HG03354 (cell line): Measurements from ENCODE around the gene TCF7.
"Not testable (repeated sequence)": the region's sequence is repeated elsewhere in the genome, so short reads cannot be mapped to it uniquely, and the experiment has no call there.

Experiments
- ATAC-seq: cut with Tn5 transposase; IDR thresholded peaks from one replicate; pipeline ENCODE4 v1.9.1; 2021; ENCODE audit warnings: mild to moderate bottlenecking; ENCODE audit not compliant: unreplicated experiment, poor library complexity, severe bottlenecking

TCF7 gene

DNA sequence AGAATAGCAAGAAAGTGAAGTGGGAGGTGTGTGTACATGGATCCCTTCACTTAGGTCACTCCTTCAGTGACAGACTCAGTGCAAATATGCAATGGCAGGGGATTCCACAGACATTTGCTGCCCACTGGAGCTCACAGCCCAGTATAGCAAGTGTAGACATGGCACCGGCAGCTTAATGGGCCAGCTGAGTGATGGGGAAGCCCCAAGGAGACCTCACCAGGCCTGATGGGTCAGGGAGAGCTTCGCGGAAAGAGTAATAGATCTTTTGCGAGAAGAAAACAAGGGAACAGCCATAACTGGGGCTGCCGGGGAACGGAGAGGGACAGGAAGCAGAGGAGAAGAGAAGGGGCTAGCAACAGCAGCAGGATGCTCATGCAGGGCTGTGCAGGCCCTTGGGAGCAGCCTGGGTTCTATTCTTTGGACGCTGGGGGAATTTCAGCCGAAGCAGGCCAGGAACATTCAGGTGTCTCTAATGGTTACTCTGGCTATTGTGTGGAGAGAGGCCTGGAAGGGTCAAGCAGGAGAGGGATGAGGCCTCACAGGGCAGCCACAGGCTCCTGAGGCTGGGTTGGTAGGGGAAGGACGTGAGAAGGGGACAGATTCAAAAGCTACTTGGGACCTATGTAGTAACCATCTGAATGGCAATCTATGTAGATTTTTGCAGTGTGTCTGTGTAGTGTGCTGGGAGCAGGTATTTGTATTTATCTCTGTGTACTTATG lies 27.0 kb downstream of the TCF7 start:
- no peak for ATAC-seq

- ATAC-seq = no peak
These were observed 27.6 kb downstream of the TCF7 start for GRCh38 chr5:134142052-134142451.

- no peak for ATAC-seq
These were observed 28.3 kb downstream of the TCF7 start for GRCh38 chr5:134142806-134143205.

DNA sequence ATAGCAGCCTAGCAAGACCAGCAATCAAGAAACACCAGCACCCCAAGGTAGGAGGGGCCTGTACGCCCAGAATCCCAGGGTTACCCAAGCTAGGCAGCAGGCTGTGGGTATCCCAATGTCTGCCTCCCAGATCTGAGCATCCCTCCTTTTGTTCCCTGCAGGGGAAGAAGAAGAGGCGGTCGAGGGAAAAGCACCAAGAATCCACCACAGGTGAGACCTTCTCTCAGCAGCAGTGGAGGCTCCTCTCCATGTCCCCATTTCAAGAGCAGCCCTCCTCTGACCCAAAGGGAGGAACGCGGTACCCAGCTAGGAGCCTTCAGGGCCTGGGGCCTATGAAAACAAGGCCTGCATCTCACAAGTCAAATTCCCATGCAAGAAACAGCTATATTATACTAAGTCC lies 28.9 kb downstream of the TCF7 start:
- ATAC-seq = no peak

- ATAC-seq = no peak
These were observed 29.8 kb downstream of the TCF7 start for GRCh38 chr5:134143944-134144941.

DNA sequence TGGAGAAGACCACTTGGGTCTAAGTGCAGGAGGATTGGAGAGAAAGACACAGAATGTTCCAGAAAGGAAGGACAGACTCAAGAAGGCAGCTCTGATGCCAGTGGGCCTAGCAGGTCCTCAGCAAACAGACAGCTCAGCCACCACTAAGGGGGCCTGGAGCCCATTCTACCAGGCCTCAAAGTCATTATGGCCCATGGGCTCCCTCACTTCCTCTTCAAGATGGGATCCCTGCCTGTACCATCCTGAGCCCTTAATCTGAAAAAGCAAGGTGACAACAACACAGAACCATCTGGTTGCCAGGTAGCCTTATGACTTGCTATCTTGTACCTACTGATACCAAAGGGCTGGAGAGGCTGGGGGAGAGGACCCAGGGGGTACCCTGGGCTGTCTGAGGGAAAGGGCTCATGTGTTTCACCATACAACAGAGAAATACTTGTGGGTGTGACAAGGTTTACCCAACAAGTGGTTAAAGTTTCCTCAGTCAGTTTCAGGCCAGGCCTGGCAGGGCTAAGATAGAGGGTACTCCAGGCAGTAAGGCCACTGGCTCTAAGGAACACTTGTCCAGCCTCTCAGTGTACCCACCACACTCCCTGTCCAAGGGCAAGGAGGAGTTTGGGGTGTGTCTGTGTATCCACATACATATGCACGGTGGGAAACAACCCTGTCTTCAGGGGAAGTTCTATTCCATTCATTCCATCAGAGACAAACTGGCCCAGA lies 30.7 kb downstream of the TCF7 start:
- no peak for ATAC-seq

GRCh38 chr5:134145779-134146581 lies 31.5 kb downstream of the TCF7 start:
- peak; percentile 73 for ATAC-seq

DNA sequence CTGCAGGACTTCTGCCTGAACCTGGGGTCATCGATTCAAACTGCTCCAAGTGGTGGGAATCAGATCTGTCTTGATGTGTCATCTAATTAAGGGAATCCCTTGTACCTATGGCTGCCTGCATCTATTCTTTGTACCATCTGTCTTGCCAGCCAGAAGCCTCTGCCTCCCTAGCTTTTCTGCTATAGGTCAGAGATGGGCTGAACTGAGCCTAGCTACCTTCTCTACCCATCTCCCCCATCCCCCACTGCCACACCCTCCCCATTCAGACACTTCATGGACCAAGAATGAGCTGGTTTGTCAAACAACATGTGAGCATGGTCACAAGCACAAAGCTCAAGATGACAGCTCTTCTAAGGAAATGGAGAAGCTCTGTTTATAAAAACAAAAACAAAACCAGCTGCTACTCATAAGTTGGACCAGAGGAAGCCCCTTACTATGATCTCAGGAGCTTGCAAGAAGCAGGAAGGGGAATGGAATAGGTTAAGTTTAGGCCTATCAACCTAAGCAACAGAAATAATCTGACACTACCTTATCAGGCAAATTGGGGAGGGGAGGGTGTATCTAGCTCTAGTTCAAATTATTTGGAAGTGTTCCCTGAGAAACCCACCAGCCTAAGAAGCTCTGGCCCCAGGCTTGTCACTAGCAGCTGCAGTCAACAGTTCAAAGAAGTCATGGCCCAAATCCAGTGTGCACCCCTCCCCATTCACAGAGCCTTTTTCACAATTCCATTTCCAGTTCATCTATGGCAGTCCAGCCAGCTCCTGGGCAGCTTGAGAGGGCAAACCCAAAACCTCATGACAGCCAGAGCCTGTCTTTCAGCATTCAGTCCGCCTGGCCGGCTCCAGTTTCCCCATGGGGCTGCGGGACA lies 32.4 kb downstream of the TCF7 start:
- no peak for ATAC-seq

GRCh38 chr5:134148316-134148715 lies 33.8 kb downstream of the TCF7 start:
- ATAC-seq = no peak

DNA sequence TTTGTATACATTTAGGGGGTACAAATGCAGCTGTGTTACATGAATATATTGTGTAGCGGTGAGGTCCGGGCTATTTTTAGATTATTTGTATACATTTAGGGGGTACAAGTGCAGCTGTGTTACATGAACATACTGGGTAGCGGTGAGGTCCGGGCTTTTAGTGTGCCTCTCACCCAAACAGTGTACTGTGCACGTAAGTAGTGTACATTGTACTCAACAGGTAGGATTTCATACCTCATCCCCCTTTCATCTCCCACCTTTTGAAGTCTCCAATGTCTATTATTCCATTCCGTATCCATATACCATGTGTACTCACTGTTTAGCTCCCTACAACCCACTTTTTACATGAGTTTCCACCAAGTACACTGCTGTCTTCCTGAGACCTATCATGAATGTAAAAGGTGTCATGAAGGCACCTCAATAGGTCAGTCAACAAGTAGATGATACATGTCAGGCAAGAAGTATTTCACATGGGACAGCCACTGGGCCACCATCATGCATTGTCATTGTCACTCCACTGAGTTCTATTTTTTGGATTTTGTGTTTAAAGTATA lies 34.6 kb downstream of the TCF7 start:
- no peak for ATAC-seq

DNA sequence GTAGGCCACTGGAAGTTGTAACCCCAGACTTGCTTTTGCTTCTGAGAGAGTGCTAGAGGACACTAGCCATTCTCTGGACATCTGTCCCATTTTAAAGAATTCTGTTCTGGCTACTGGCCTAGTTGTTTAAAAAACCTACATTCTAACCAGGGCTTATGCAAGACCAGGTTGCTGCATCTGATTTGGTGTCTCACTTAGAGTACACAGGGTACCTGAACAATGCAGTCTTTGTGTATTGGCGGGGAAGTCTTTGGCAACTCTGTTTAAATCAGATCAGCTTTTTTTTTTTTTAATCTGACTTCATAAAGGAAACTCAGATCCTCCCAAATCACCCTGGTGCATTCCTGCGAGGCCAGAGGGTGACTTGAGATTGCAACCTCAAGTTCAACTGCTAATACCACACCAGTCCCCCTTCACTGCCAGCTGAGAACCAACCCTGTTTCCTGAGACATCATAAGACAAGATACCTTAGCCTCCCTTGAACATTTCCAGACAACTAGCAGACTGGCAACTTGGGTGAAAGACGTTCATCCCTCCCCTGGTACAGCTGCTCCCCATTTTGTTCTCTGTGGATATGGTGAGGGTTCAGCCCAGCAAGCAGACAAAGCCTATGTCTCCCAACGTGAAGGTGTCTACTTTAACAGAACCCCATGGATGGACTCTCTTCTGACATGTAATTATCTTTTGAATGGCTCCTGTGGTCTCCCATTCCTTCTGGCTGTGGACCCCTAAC lies 35.3 kb downstream of the TCF7 start:
- no peak for ATAC-seq

DNA sequence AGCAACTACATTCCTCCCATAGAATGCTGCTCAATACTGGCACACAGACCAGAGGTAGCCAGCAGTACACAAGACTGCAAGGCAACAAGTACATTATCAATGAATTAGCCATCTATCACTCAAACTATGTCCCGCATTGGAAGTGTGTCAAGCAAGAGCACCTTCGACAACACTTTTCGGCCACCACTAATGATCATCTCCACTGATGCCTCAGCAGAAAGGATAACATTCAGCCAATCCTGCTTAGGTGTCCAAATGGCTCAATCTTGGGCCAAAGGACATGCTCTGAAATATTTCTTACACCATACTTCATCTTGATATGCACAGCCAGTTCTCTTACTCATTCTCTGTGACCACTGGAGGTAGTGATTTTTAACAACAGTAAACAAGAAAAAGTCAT lies 37.2 kb downstream of the TCF7 start:
- ATAC-seq = no peak

DNA sequence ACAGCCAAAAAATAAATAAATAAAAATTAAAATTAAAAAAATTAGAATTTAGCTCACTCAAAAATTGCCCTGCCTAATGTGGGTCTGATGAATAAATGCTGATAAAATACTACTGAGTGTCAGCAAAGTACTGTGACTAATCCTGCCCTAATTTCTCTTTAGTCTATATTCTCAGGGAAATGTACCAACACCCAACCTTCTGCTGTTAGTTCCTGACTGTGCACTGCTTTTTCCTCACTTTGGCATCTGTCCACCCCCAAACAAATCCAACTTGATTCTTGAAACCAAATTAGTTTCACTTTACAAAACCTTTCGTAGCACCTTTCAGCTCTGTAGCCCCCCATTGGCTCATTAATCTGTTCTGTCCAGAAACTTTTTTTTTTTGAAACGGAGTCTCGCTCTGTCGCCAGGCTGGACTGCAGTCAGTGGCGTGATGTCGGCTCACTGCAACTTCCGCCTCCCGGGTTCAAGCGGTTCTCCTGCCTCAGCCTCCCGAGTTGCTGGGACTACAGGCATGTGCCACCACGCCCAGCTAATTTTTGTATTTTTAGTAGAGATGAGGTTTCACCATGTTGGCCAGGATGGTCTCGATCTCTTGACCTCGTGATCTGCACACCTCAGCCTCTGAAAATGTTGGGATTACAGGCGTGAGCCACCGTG lies 37.8 kb downstream of the TCF7 start:
- not testable (repeated sequence) for ATAC-seq

- ATAC-seq = no peak
These were observed 38.8 kb downstream of the TCF7 start for GRCh38 chr5:134153241-134153640.

GRCh38 chr5:134153657-134154056 lies 39.2 kb downstream of the TCF7 start:
- no peak for ATAC-seq

GRCh38 chr5:134161513-134162395 lies 47.3 kb downstream of the TCF7 start:
- ATAC-seq = no peak
